Neutrophil (primary cell): ENCODE measurements around the gene NOL3.

ENCODE experiments used
- H3K27ac ChIP-seq: fragments of 200-600 bp; sonication (generic); 2 replicates; pipeline ENCODE4 v1.5.1; 2016; ENCODE audit warnings: mild to moderate bottlenecking, moderate library complexity
- H3K27me3 ChIP-seq: fragments of 200-600 bp; sonication (generic); 2 replicates; pipeline ENCODE4 v1.6.0; 2016; ENCODE audit warnings: mild to moderate bottlenecking
- H3K36me3 ChIP-seq: fragments of 200-600 bp; sonication (generic); 2 replicates; pipeline ENCODE4 v1.5.1; 2017
- H3K4me1 ChIP-seq, 2 experiments: fragments of 200-600 bp in 1 of 2; sonication (generic) in 1 of 2; 1 replicate in 1 of 2; 2 replicates in 1 of 2; pipeline versions ENCODE4 v1.5.1 to v1.6.1; 2013 to 2016; ENCODE audit warnings: low read depth in 1 of 2, low read length in 1 of 2, mild to moderate bottlenecking in 1 of 2, moderate library complexity in 1 of 2; ENCODE audit not compliant: control insufficient read depth in 1 of 2, insufficient read depth in 1 of 2
- H3K4me3 ChIP-seq, 2 experiments: fragments of 200-600 bp in 1 of 2; sonication (generic) in 1 of 2; 1 replicate in 1 of 2; 2 replicates in 1 of 2; pipeline ENCODE4 v1.5.1; 2013 to 2016; ENCODE audit warnings: low read depth in 1 of 2, low read length in 1 of 2, mild to moderate bottlenecking in 1 of 2, moderate library complexity in 1 of 2
- H3K9me3 ChIP-seq: fragments of 200-600 bp; sonication (generic); 2 replicates; pipeline ENCODE4 v1.5.1; 2016
- CTCF ChIP-seq: fragments of 200-600 bp; sonication (generic); IDR thresholded peaks from 2 replicates; pipeline ENCODE4 v1.5.1; 2016; ENCODE audit warnings: antibody characterized with exemption

Gene NOL3

GRCh38 chr16:67141391-67141790 lies 28.9 kb upstream of the NOL3 start:
- no peak for TF ChIP-seq CTCF
- no peak overlapping the region for H3K27ac ChIP-seq
- H3K9me3 ChIP-seq, result no peaks in the 10 kb centered on the region
- peaks cover 32 to 35% of the 10 kb centered on the region in 2 experiments for H3K4me1 ChIP-seq
- H3K4me3 ChIP-seq, result no peak overlapping the region
- H3K36me3 ChIP-seq, result peaks cover 87% of the 10 kb centered on the region
- no peaks in the 10 kb centered on the region for H3K27me3 ChIP-seq

- H3K9me3 ChIP-seq, result no peaks in the 10 kb centered on the region
- H3K27me3 ChIP-seq, result no peaks in the 10 kb centered on the region
- peaks cover 90% of the 10 kb centered on the region for H3K36me3 ChIP-seq
- H3K4me1 ChIP-seq, result peaks cover 35 to 42% of the 10 kb centered on the region in 2 experiments
- H3K27ac ChIP-seq, result no peak overlapping the region
- no peak overlapping the region for H3K4me3 ChIP-seq
- TF ChIP-seq CTCF, result no peak
Observed at GRCh38 chr16:67142342-67142741, 28.0 kb upstream of the NOL3 start.

GRCh38 chr16:67144943-67145342 lies 25.4 kb upstream of the NOL3 start:
- H3K36me3 ChIP-seq, result peaks cover 92% of the 10 kb centered on the region
- no peak for TF ChIP-seq CTCF
- no peak overlapping the region for H3K4me3 ChIP-seq

GRCh38 chr16:67145746-67146145 lies 24.6 kb upstream of the NOL3 start:
- H3K4me1 ChIP-seq, result peaks cover 35 to 40% of the 10 kb centered on the region in 2 experiments
- no peak for TF ChIP-seq CTCF
- no peak overlapping the region for H3K4me3 ChIP-seq
- peaks cover 83% of the 10 kb centered on the region for H3K36me3 ChIP-seq
- H3K27me3 ChIP-seq, result peaks cover 20% of the 10 kb centered on the region
- H3K9me3 ChIP-seq, result no peaks in the 10 kb centered on the region
- peak overlapping the region; percentile 72 for H3K27ac ChIP-seq

More at GRCh38 chr16:67144943-67145342, 25.4 kb upstream of the NOL3 start:
- no peaks in the 10 kb centered on the region for H3K9me3 ChIP-seq
- peaks cover 27 to 32% of the 10 kb centered on the region in 2 experiments for H3K4me1 ChIP-seq
- H3K27ac ChIP-seq, result peak overlapping the region; percentile 72
- peaks cover 12% of the 10 kb centered on the region for H3K27me3 ChIP-seq

- H3K27ac ChIP-seq, result peak overlapping the region; percentile 72
- H3K4me1 ChIP-seq, result peaks cover 41 to 47% of the 10 kb centered on the region in 2 experiments
- no peak for TF ChIP-seq CTCF
- no peaks in the 10 kb centered on the region for H3K9me3 ChIP-seq
- H3K36me3 ChIP-seq, result peaks cover 74% of the 10 kb centered on the region
- no peak overlapping the region for H3K4me3 ChIP-seq
- peaks cover 30% of the 10 kb centered on the region for H3K27me3 ChIP-seq
Observed at GRCh38 chr16:67146523-67147357, 23.6 kb upstream of the NOL3 start.
